ENCODE results near the gene STAM2.

STAM2 gene

GRCh38 chr2:152078662-152079061 is 96.9 kb downstream of the STAM2 start:
- CTCF ChIA-PET, result no interaction called here
- no peak for TF ChIP-seq CTCF (conservative IDR thresholded peaks at IDR 0.05; ENCODE audit: low read depth)
- no peak for DNase-seq (ENCODE audit: low spot score)
- POLR2A ChIA-PET (ENCODE audit: low non-redundant PET), result no interaction called here
- no peak overlapping the region for H3K27ac ChIP-seq

GRCh38 chr2:152078023-152078422 is 97.5 kb downstream of the STAM2 start:
- ChIA-PET CTCF (no interaction called here), POLR2A (ENCODE audit: low non-redundant PET) (no interaction called here)
- H3K27ac ChIP-seq, result no peak overlapping the region
- no peak for TF ChIP-seq CTCF (conservative IDR thresholded peaks at IDR 0.05; ENCODE audit: low read depth)
- no peak for DNase-seq (ENCODE audit: low spot score)

GRCh38 chr2:152075461-152076050 is 100.0 kb downstream of the STAM2 start:
- TF ChIP-seq CTCF (conservative IDR thresholded peaks at IDR 0.05; ENCODE audit: low read depth), result no peak
- ChIA-PET CTCF (interaction anchor here (0.6 kb wide), 1 partner anchor 27 kb away, joined by 4 read pairs; no protein-coding TSS in a partner anchor), POLR2A (ENCODE audit: low non-redundant PET) (no interaction called here)
- DNase-seq (ENCODE audit: low spot score), result no peak
- no peak overlapping the region for H3K27ac ChIP-seq

GRCh38 chr2:152072011-152072410 is 103.6 kb downstream of the STAM2 start:
- CTCF ChIA-PET, result interaction anchor here (1.6 kb wide), 1 partner anchor 11 kb away, joined by 6 read pairs; no protein-coding TSS in a partner anchor

GRCh38 chr2:152071518-152071917 is 104.0 kb downstream of the STAM2 start:
- ChIA-PET POLR2A (ENCODE audit: low non-redundant PET) (no interaction called here), CTCF (no interaction called here)
- TF ChIP-seq CTCF (conservative IDR thresholded peaks at IDR 0.05; ENCODE audit: low read depth), result no peak
- DNase-seq (ENCODE audit: low spot score), result no peak
- no peak overlapping the region for H3K27ac ChIP-seq

More at GRCh38 chr2:152072011-152072410, 103.6 kb downstream of the STAM2 start:
- H3K27ac ChIP-seq, result no peak overlapping the region
- TF ChIP-seq CTCF (conservative IDR thresholded peaks at IDR 0.05; ENCODE audit: low read depth), result no peak
- POLR2A ChIA-PET (ENCODE audit: low non-redundant PET), result no interaction called here
- no peak for DNase-seq (ENCODE audit: low spot score)

GRCh38 chr2:152071092-152071491 is 104.5 kb downstream of the STAM2 start:
- ChIA-PET POLR2A (ENCODE audit: low non-redundant PET) (no interaction called here), CTCF (interaction anchor here (0.6 kb wide), 1 partner anchor 44 kb away, joined by 3 read pairs; no protein-coding TSS in a partner anchor)
- no peak for DNase-seq (ENCODE audit: low spot score)
- no peak for TF ChIP-seq CTCF (conservative IDR thresholded peaks at IDR 0.05; ENCODE audit: low read depth)
- no peak overlapping the region for H3K27ac ChIP-seq

Measured in RWPE1 (cell line).